Ureter (tissue), 1 donor: Measurements from ENCODE around the gene WDR13. TPM values are rescaled to one million over a fixed set of nuclear protein-coding genes. Genes with fewer than 3 reads are reported as not detected.
"Not testable (repeated sequence)": the region's sequence is repeated elsewhere in the genome, so short reads cannot be mapped to it uniquely, and the experiment has no call there.

ENCODE experiments used
- DNase-seq: peaks from one replicate; pipeline ENCODE4 v3.0.0-alpha.2; 2020; ENCODE audit warnings: low spot score
- total RNA-seq: library from RNA; stranded (reverse); gene quantifications from one replicate; pipeline ENCODE4 v1.2.4, GENCODE V29; 2023
- donor health status: DM: yes; HTN: yes; CAD: no.

WDR13 gene
- total RNA-seq, 1 donor from 2014 or later, result 127 TPM

DNA sequence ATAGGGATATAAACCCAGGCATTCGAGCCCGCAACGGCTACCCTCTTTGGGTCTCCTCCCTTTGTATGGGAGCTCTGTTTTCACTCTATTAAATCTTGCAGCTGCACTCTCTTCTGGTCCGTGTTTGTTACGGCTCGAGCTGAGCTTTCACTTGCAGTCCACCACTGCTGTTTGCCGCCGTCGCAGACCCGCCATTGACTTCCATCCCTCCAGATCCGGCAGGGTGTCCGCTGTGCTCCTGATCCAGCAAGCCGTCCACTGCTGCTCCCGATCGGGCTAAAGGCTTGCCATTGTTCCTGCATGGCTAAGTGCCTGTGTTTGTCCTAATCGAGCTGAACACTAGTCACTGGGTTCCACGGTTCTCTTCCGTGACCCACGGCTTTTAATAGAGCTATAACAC is 57.5 kb downstream of the WDR13 start:
- DNase-seq, result not testable (repeated sequence)

Other genes starting within 250 kb of the WDR13 start
- gene SSX3, start 240.8 kb upstream of the WDR13 start, total RNA-seq, result not detected
- not detected for gene SSX4, start 214.0 kb upstream of the WDR13 start, total RNA-seq
- gene SSX4B, start 185.5 kb upstream of the WDR13 start, total RNA-seq, result not detected
- 25.3 TPM for gene SLC38A5, start 127.2 kb upstream of the WDR13 start, total RNA-seq
- 42.7 TPM for gene FTSJ1, start 121.3 kb upstream of the WDR13 start, total RNA-seq
- 12.7 TPM for gene PORCN, start 88.5 kb upstream of the WDR13 start, total RNA-seq
- gene EBP, start 75.7 kb upstream of the WDR13 start, total RNA-seq, result 60.0 TPM
- gene TBC1D25, start 57.8 kb upstream of the WDR13 start, total RNA-seq, result 12.2 TPM
- gene RBM3, start 23.0 kb upstream of the WDR13 start, total RNA-seq, result 364 TPM
- 4.8 TPM for gene WAS, start 86.3 kb downstream of the WDR13 start, total RNA-seq
- 4.1 TPM for gene SUV39H1, start 99.2 kb downstream of the WDR13 start, total RNA-seq
- not detected for gene GLOD5, start 164.3 kb downstream of the WDR13 start, total RNA-seq
- gene GATA1, start 189.1 kb downstream of the WDR13 start, total RNA-seq, result not detected
- gene HDAC6, start 204.6 kb downstream of the WDR13 start, total RNA-seq, result 96.8 TPM
- not detected for gene ERAS, start 229.0 kb downstream of the WDR13 start, total RNA-seq
- gene PCSK1N, start 238.1 kb downstream of the WDR13 start, total RNA-seq, result 4.5 TPM